ENCODE measurements around the gene TRUB2.

GRCh38 chr9:128321879-128322403 lies 306 bp downstream of the TRUB2 start:
- TF ChIP-seq CTCF (IDR thresholded peaks at IDR 0.05 in 2 of 3, conservative IDR thresholded peaks at IDR 0.05 in 1 of 3; ENCODE audit: borderline replicate concordance in 1 of 3, insufficient read depth in 1 of 3, low read depth in 2 of 3, low read length in 2 of 3), result no peak
- no peak for TF ChIP-seq POLR2AphosphoS5 (IDR thresholded peaks at IDR 0.05; ENCODE audit: low read depth, low read length)
- TF ChIP-seq EZH2phosphoT487 (IDR thresholded peaks at IDR 0.05; ENCODE audit: borderline replicate concordance), result no peak

All from HCT116 (cell line).